C4-2B (cell line): ENCODE data around the gene ANKRD33B.

Source experiments
- ZFX ChIP-seq: fragments of 450-650 bp; IDR thresholded peaks from 2 replicates; pipeline ENCODE4 v1.6.1; 2017
- TF ChIP-seq, protein P1 (sequence below): fragments of 450-650 bp; conservative IDR thresholded peaks from 2 replicates; pipeline ENCODE4 v1.5.1; 2017; ENCODE audit warnings: mild to moderate bottlenecking

DNA sequence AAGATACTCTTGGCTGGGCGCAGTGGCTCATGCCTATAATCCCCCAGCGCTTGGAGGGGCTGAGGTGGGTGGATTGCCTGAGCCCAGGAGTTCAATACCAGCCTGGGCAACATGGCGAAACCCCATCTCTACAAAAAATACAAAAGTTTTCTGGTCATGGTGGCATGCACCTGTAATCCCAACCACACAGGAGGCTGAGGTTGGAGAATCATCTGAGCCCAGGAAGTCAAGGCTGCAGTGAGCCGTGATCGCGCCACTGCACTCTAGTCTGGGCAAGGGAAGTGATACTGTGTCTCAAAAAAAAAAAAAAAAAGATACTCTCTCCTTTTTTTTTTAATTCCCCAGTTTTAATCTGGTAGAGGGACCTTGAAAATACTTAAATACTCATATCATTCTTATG, 15.0 kb downstream of the ANKRD33B start:
- TF ChIP-seq, protein P1, sequence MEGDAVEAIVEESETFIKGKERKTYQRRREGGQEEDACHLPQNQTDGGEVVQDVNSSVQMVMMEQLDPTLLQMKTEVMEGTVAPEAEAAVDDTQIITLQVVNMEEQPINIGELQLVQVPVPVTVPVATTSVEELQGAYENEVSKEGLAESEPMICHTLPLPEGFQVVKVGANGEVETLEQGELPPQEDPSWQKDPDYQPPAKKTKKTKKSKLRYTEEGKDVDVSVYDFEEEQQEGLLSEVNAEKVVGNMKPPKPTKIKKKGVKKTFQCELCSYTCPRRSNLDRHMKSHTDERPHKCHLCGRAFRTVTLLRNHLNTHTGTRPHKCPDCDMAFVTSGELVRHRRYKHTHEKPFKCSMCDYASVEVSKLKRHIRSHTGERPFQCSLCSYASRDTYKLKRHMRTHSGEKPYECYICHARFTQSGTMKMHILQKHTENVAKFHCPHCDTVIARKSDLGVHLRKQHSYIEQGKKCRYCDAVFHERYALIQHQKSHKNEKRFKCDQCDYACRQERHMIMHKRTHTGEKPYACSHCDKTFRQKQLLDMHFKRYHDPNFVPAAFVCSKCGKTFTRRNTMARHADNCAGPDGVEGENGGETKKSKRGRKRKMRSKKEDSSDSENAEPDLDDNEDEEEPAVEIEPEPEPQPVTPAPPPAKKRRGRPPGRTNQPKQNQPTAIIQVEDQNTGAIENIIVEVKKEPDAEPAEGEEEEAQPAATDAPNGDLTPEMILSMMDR = no peak
- TF ChIP-seq ZFX = no peak
